Osteoblast (primary cell): ENCODE measurements around the gene MCRIP2. TPM values are rescaled to one million over a fixed set of nuclear protein-coding genes. Genes with fewer than 3 reads are reported as not detected.

Source experiments
- DNase-seq: peaks from one replicate; pipeline ENCODE4 v3.0.0; 2011; ENCODE audit warnings: low spot score, mixed read lengths; ENCODE audit not compliant: insufficient read length; ENCODE audit errors: missing footprints
- H2AFZ ChIP-seq: 2 replicates; pipeline ENCODE4 v1.6.0; 2011; ENCODE audit warnings: mild to moderate bottlenecking, low read length
- H3K27ac ChIP-seq: 2 replicates; pipeline ENCODE4 v1.5.1; 2011; ENCODE audit warnings: mild to moderate bottlenecking, low read depth, low read length, moderate library complexity
- H3K27me3 ChIP-seq: 2 replicates; pipeline ENCODE4 v1.6.0; 2012; ENCODE audit warnings: mild to moderate bottlenecking, control low read depth, inconsistent platforms, low read length, moderate library complexity; ENCODE audit not compliant: insufficient read depth
- H3K36me3 ChIP-seq: 2 replicates; pipeline ENCODE4 v1.5.1; 2011; ENCODE audit warnings: mild to moderate bottlenecking, low read length, control low read depth, moderate library complexity; ENCODE audit not compliant: insufficient read depth
- H3K4me1 ChIP-seq: 2 replicates; pipeline ENCODE4 v1.5.1; 2011; ENCODE audit warnings: mild to moderate bottlenecking, low read length, control low read depth, moderate library complexity; ENCODE audit not compliant: insufficient read depth
- H3K4me2 ChIP-seq: 2 replicates; pipeline ENCODE4 v1.6.0; 2011; ENCODE audit warnings: mild to moderate bottlenecking, low read length; ENCODE audit not compliant: insufficient read depth
- H3K4me3 ChIP-seq: fragments of 200-600 bp; sonication (generic); 3 replicates; pipeline ENCODE4 v1.5.1; 2012; ENCODE audit warnings: mild to moderate bottlenecking, low read length, inconsistent platforms; ENCODE audit not compliant: insufficient read depth
- H3K79me2 ChIP-seq: 2 replicates; pipeline ENCODE4 v1.6.0; 2012; ENCODE audit warnings: mild to moderate bottlenecking, low read length, control low read depth, inconsistent platforms; ENCODE audit not compliant: insufficient read depth
- H3K9me3 ChIP-seq: 2 replicates; pipeline ENCODE4 v1.5.1; 2011; ENCODE audit warnings: low read depth, low read length, control low read depth
- H4K20me1 ChIP-seq: 2 replicates; pipeline ENCODE4 v1.6.0; 2012; ENCODE audit warnings: mild to moderate bottlenecking, low read length, control low read depth; ENCODE audit not compliant: insufficient read depth
- total RNA-seq: library from RNA; depleted of rRNA; stranded (reverse); fragments of >200 nt; gene quantifications from 2 replicates; pipeline ENCODE4 v1.2.3, GENCODE V29; 2012
- TF ChIP-seq, protein P1 (sequence below): IDR thresholded peaks from 2 replicates; pipeline ENCODE4 v1.5.1; 2011; ENCODE audit warnings: mild to moderate bottlenecking, low read depth, low read length, moderate library complexity; ENCODE audit errors: extremely low read depth

The MCRIP2 gene
- total RNA-seq, 1 donor = 20.3 TPM

DNA sequence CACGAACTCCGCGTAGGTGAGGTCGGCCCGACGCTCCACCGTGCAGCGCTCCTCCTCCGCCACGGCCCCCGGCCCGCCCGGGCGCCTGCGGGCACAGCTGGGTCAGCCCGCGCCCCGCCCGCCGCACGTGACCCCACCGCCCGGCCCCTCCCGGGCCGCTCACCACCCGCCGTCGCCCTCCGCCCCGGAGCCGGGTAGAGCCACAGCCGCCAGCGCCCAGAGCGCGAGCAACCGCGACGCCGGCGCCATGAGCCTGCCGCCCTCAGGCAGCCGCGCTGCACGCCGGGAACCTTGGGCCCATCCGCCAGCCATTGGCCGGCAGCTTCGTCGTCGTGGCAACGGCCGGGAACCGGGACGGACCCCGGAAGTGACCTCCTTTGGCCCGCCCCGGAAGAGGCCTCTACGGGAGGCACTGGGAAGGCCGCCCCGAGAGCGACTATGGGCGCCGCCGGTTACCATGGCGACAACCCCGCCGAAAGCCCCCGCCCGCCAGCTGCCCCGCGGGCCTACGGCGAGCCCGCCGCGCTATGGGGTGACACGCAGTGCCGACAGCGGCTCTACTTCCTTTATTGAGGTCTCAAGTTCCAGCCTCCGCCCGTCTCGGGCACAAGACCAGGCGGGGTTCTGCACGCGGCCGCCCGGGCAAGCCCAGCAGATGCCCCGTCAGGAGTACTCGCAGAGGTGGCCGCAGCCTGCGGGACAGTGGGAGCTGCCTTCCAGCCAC lies 42.6 kb downstream of the MCRIP2 start, which contains the start of gene JMJD8:
TSS of gene JMJD8 (minus strand) at position 264 of the 724 bp plus-strand sequence. CDS start at position 249, 15 bp downstream.
- H3K9me3 ChIP-seq = no peaks in the 10 kb centered on the region
- peak within 1 kb of the TSS; percentile 86 for H3K4me2 ChIP-seq
- peaks cover 29% of the 10 kb centered on the region for H4K20me1 ChIP-seq
- H3K27ac ChIP-seq = peak within 1 kb of the TSS; percentile 65
- peaks cover 23% of the 10 kb centered on the region for H3K36me3 ChIP-seq
- TF ChIP-seq, protein P1, sequence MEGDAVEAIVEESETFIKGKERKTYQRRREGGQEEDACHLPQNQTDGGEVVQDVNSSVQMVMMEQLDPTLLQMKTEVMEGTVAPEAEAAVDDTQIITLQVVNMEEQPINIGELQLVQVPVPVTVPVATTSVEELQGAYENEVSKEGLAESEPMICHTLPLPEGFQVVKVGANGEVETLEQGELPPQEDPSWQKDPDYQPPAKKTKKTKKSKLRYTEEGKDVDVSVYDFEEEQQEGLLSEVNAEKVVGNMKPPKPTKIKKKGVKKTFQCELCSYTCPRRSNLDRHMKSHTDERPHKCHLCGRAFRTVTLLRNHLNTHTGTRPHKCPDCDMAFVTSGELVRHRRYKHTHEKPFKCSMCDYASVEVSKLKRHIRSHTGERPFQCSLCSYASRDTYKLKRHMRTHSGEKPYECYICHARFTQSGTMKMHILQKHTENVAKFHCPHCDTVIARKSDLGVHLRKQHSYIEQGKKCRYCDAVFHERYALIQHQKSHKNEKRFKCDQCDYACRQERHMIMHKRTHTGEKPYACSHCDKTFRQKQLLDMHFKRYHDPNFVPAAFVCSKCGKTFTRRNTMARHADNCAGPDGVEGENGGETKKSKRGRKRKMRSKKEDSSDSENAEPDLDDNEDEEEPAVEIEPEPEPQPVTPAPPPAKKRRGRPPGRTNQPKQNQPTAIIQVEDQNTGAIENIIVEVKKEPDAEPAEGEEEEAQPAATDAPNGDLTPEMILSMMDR = no peak
- H3K27me3 ChIP-seq = no peaks in the 10 kb centered on the region
- peak; percentile 100 for DNase-seq
- H3K4me1 ChIP-seq = peaks cover 26% of the 10 kb centered on the region
- H3K4me3 ChIP-seq = peak within 1 kb of the TSS; percentile 76
- H3K79me2 ChIP-seq = peaks cover 47% of the 10 kb centered on the region
- H2AFZ ChIP-seq = peak within 1 kb of the TSS; percentile 56

DNA sequence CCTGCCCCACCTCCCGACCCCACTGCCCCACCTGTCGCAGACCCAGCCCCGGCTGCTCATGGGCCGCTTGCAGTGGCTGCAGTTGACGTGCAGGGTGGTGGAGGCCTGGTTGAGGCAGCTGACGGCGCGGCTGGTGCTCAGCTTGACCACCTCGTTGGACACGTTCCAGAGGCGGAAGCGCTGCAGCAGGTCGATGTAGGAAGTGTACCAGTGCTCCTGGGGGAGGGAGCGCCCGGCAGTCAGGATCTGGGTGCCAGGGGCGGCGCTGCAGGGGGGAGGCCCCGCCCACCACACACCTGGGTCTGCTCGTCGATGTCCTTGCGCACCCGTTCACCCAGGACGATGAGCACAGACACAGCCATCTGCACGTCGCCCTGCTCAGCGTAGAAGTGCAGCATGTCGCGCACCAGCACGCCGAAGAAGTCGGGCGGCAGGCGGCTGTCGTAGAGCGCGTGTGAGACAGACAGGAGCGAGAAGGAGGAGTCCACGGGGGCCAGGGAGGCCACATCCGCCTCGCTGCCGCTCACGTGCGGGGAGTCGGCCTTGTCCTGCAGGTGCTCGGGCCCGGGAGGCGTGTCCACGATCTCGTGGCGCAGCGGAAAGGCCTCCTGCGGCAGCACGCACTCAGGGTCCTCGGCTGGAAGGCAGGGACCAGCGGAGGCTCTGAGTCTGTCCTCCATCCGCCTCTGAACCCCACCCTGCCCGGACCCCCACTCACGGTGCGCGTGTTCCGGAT lies 43.5 kb downstream of the MCRIP2 start:
- H3K4me2 ChIP-seq = peak overlapping the region; percentile 86
- no peak for DNase-seq
- H2AFZ ChIP-seq = no peak overlapping the region
- TF ChIP-seq, protein P1 = no peak
- peaks cover 29% of the 10 kb centered on the region for H4K20me1 ChIP-seq
- H3K79me2 ChIP-seq = peaks cover 55% of the 10 kb centered on the region
- peaks cover 30% of the 10 kb centered on the region for H3K4me1 ChIP-seq
- no peak overlapping the region for H3K4me3 ChIP-seq
- peaks cover 23% of the 10 kb centered on the region for H3K36me3 ChIP-seq
- H3K27ac ChIP-seq = no peak overlapping the region
- H3K9me3 ChIP-seq = no peaks in the 10 kb centered on the region
- H3K27me3 ChIP-seq = no peaks in the 10 kb centered on the region

DNA sequence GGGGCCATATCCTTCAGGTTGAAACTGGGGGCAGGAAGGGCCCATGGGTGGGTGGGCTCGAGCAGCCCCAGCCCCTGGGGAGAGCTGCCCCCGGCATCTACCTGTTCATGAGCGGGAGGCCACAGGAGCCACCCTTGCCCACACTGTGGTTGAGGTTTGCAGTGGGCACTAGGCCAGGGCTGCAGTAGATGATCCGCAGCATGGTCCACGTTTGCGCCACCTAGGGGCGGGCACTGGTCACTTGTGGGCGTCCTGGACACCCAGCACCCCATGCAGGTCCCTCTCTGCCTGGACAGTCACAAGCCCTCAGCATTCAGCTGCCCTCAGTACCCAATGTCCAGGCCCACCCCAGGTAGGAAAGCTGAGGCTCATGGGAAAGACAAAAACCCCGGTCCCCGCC lies 44.3 kb downstream of the MCRIP2 start:
- Histone ChIP-seq H3K9me3 (no peaks in the 10 kb centered on the region), H3K27me3 (no peaks in the 10 kb centered on the region), H3K4me3 (no peak overlapping the region), H2AFZ (no peak overlapping the region), H3K4me1 (peaks cover 28% of the 10 kb centered on the region), H3K79me2 (peaks cover 52% of the 10 kb centered on the region), H3K27ac (no peak overlapping the region), H3K4me2 (no peak overlapping the region), H3K36me3 (peaks cover 23% of the 10 kb centered on the region), H4K20me1 (peaks cover 26% of the 10 kb centered on the region)
- TF ChIP-seq, protein P1 = peak; percentile 61
- peak; percentile 96 for DNase-seq
